ENCODE measurements around the gene HAND2. TPM values are rescaled to one million over a fixed set of nuclear protein-coding genes. Genes with fewer than 3 reads are reported as not detected.

The HAND2 gene
- total and polyA plus RNA-seq, 2 of the 8 experiments (the other 6 are each of a cell fraction or from before 2014, with no cell fraction given): 0.05 TPM; not detected in 1

DNA sequence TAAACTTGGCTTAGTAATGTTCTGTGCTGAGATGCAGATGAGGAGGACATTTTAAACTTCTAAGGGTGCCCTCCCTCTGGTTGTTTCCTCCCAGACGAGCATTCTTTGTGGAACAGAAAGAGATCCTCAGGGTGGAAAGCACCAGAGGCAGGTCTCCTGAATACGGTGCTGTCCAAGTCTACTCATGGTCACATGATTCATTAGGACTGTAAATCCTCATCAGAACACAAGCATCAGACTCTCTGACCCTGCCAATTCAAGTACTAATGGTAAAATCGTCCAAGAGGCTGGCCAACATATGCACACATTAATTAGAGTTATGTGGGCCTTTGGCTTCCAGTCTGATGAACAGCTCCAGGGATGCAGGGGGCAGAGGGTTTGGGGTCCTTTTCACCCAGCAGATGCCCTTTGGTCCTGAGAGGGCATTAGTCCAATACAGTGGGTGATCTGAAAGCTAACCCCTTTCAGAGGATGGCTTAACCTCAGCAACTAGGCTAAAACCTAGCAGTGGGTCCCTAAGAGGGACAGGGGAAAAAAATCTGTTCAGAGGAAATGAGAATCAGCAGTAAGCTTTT lies 18.2 kb downstream of the HAND2 start:
- Histone ChIP-seq H3K27me3 (replicated peaks in 1 of 4; ENCODE audit: control insufficient read depth in 3 of 4, extremely low read depth in 1 of 4, insufficient read depth in 3 of 4, low read length in 3 of 4) (peaks cover 95 to 100% (median 100%) of the 10 kb centered on the region in 4 experiments), H3K4me1 (replicated peaks in 1 of 4; ENCODE audit: control insufficient read depth in 3 of 4, insufficient read depth in 4 of 4, low read length in 3 of 4) (peaks cover 0 to 20% (median 9%) of the 10 kb centered on the region in 4 experiments; a peak in 6 of 7 replicates), H3K56ac (replicated peaks; ENCODE audit: insufficient read length, low read depth, low read length) (no peak overlapping the region), H3K79me2 (ENCODE audit: control insufficient read depth in 1 of 2, insufficient read depth in 2 of 2, low read length in 2 of 2) (no peaks in the 10 kb centered on the region), H3K36me3 (ENCODE audit: control insufficient read depth in 2 of 4, insufficient read depth in 4 of 4, low read length in 3 of 4) (no peaks in the 10 kb centered on the region), H2BK15ac (ENCODE audit: low read length) (no peak overlapping the region), H2AK5ac (ENCODE audit: low read depth, low read length) (no peak overlapping the region), H4K91ac (replicated peaks; ENCODE audit: insufficient read length, low read length) (no peak overlapping the region), H3K9ac (replicated peaks in 1 of 4; ENCODE audit: extremely low read depth in 1 of 4, low read depth in 3 of 4, low read length in 3 of 4) (no peak overlapping the region), H2BK12ac (ENCODE audit: low read depth, low read length) (no peak overlapping the region), H3K4ac (replicated peaks; ENCODE audit: insufficient read length, low read depth, low read length) (no peak overlapping the region), H2AFZ (ENCODE audit: low read length) (no peak overlapping the region), H3K23me2 (ENCODE audit: low read depth, low read length) (peaks cover 2% of the 10 kb centered on the region; the same call in 1 of the 2 replicates), H3K14ac (ENCODE audit: insufficient read length) (no peak overlapping the region), H3K4me2 (ENCODE audit: insufficient read depth in 1 of 2, low read depth in 2 of 2, low read length in 2 of 2) (no peak overlapping the region), H4K8ac (ENCODE audit: extremely low read depth, insufficient read depth, low read length) (no peak overlapping the region), H3K4me3 (ENCODE audit: extremely low read depth in 1 of 4, insufficient read depth in 2 of 4, low read depth in 3 of 4, low read length in 4 of 4) (no peak overlapping the region), H4K5ac (ENCODE audit: insufficient read length, low read depth, low read length) (no peak overlapping the region), H3K9me3 (ENCODE audit: insufficient read depth in 2 of 2, low read depth in 1 of 2, low read length in 1 of 2) (no peaks in the 10 kb centered on the region), H4K20me1 (replicated peaks in 1 of 2; ENCODE audit: control insufficient read depth in 1 of 2, insufficient read depth in 2 of 2, low read length in 2 of 2) (peaks cover 10 to 28% of the 10 kb centered on the region in 2 experiments), H3K18ac (ENCODE audit: extremely low read depth, low read length) (no peak overlapping the region), H3K79me1 (ENCODE audit: low read depth, low read length) (no peaks in the 10 kb centered on the region), H2BK20ac (ENCODE audit: low read length) (no peak overlapping the region), H3K27ac (ENCODE audit: low read depth, low read length) (no peak overlapping the region), H2BK5ac (ENCODE audit: low read depth, low read length) (no peak overlapping the region), H2BK120ac (replicated peaks; ENCODE audit: low read depth, low read length) (no peak overlapping the region), H3K23ac (ENCODE audit: insufficient read length) (no peak overlapping the region)
- FAIRE-seq: no peak
- whole genome bisulfite sequencing, 2 experiments (ENCODE audit: extremely low coverage in 1 of 2, insufficient coverage in 1 of 2, insufficient read length in 1 of 2, insufficient replicate concordance in 2 of 2, low coverage in 1 of 2, low lambda C conversion rate in 2 of 2, missing lambda C conversion rate in 1 of 2): 27% methylated on average over 3 of the region's 3 CpGs; no CpG with 5 or more reads in 1 of the 2 experiments
- ChIA-PET POLR2A (ENCODE audit: partially characterized antibody) (interaction anchor here (0.7 kb wide), 1 partner anchor 11 kb away, joined by 4 read pairs; no protein-coding TSS in a partner anchor), CTCF (ENCODE audit: partially characterized antibody) (interaction anchor here (0.8 to 1.2 kb wide), 3 partner anchors 11 to 315 kb away, joined by 3 read pairs; no protein-coding TSS in a partner anchor)
- no peak for TF ChIP-seq CTBP2 (IDR thresholded peaks at IDR 0.05; ENCODE audit: borderline replicate concordance, insufficient read depth, insufficient read length, low read length)
- peak; percentile 76 for TF ChIP-seq RNF2 (IDR thresholded peaks at IDR 0.05; ENCODE audit: borderline replicate concordance, low read depth, low read length, missing control alignments, poor library complexity, severe bottlenecking)
- DNase-seq (ENCODE audit: low read depth in 1 of 2, low spot score in 2 of 2): no peak
